ENCODE data around the gene RUNDC1.

- TF ChIP-seq TAF1 (IDR thresholded peaks at IDR 0.05; ENCODE audit: borderline replicate concordance, insufficient read depth, low read length) (no peak), REST (IDR thresholded peaks at IDR 0.05; ENCODE audit: insufficient read depth in 1 of 2, low read depth in 2 of 2, low read length in 2 of 2) (no peak)
Measured at GRCh38 chr17:43040655-43041054, 60.3 kb downstream of the RUNDC1 start.

Measured in PFSK-1 (cell line).